Measurements from ENCODE around the gene TMEM107. TPM values are rescaled to one million over a fixed set of nuclear protein-coding genes. Genes with fewer than 3 reads are reported as not detected.

Gene TMEM107
- total RNA-seq, 2 donors from 2014 or later: 26.2 to 27.7 TPM

- H3K27ac Mint-ChIP-seq: no peak overlapping the region
- WGBS, 2 experiments (ENCODE audit: insufficient coverage in 1 of 2, insufficient read length in 1 of 2): 85 to 94% methylated on average over 8 of the region's 13 CpGs
- H3K4me3 ChIP-seq (ENCODE audit: low read length): no peak overlapping the region
- peaks cover 38% of the 10 kb centered on the region for H3K36me3 Mint-ChIP-seq (ENCODE audit: low read depth)
- no peak overlapping the region for H3K27ac ChIP-seq (ENCODE audit: low read depth, low read length)
- peaks cover 53% of the 10 kb centered on the region for H3K36me3 ChIP-seq (ENCODE audit: control insufficient read depth, insufficient read depth, low read length)
- no peak overlapping the region for H3K9ac ChIP-seq (ENCODE audit: extremely low read depth, low read length, poor library complexity, severe bottlenecking)
- no peaks in the 10 kb centered on the region for H3K9me3 Mint-ChIP-seq
- H3K4me3 Mint-ChIP-seq: no peak overlapping the region
- H3K27me3 ChIP-seq (ENCODE audit: control insufficient read depth, insufficient read depth, low read length, poor library complexity, severe bottlenecking): no peaks in the 10 kb centered on the region
- peaks cover 10% of the 10 kb centered on the region for H3K4me1 Mint-ChIP-seq
- H3K4me1 ChIP-seq (ENCODE audit: control insufficient read depth, insufficient read depth, low read length): no peaks in the 10 kb centered on the region
- no peaks in the 10 kb centered on the region for H3K9me3 ChIP-seq (ENCODE audit: control insufficient read depth, low read length)
- no peak for DNase-seq
- no peak for TF ChIP-seq CTCF (conservative IDR thresholded peaks at IDR 0.05)
- H3K27me3 Mint-ChIP-seq (ENCODE audit: insufficient read depth): no peaks in the 10 kb centered on the region
Observed at GRCh38 chr17:8148560-8148959, 27.6 kb downstream of the TMEM107 start.

- peaks cover 53% of the 10 kb centered on the region for H3K36me3 ChIP-seq (ENCODE audit: control insufficient read depth, insufficient read depth, low read length)
- Mint-ChIP-seq H3K36me3 (ENCODE audit: low read depth) (peaks cover 41% of the 10 kb centered on the region), H3K9me3 (no peaks in the 10 kb centered on the region), H3K4me1 (peaks cover 4% of the 10 kb centered on the region), H3K27ac (no peak overlapping the region), H3K27me3 (ENCODE audit: insufficient read depth) (no peaks in the 10 kb centered on the region), H3K4me3 (no peak overlapping the region)
- no peak overlapping the region for H3K4me3 ChIP-seq (ENCODE audit: low read length)
- no peak overlapping the region for H3K9ac ChIP-seq (ENCODE audit: extremely low read depth, low read length, poor library complexity, severe bottlenecking)
- TF ChIP-seq CTCF (conservative IDR thresholded peaks at IDR 0.05): no peak
- H3K4me1 ChIP-seq (ENCODE audit: control insufficient read depth, insufficient read depth, low read length): no peaks in the 10 kb centered on the region
- H3K9me3 ChIP-seq (ENCODE audit: control insufficient read depth, low read length): no peaks in the 10 kb centered on the region
- no peak overlapping the region for H3K27ac ChIP-seq (ENCODE audit: low read depth, low read length)
- H3K27me3 ChIP-seq (ENCODE audit: control insufficient read depth, insufficient read depth, low read length, poor library complexity, severe bottlenecking): no peaks in the 10 kb centered on the region
- no peak for DNase-seq
- WGBS, 2 experiments (ENCODE audit: insufficient coverage in 1 of 2, insufficient read length in 1 of 2): 91 to 92% methylated on average over 12 to 13 of the region's 13 CpGs
Observed at GRCh38 chr17:8147805-8148404, 28.3 kb downstream of the TMEM107 start.

DNA sequence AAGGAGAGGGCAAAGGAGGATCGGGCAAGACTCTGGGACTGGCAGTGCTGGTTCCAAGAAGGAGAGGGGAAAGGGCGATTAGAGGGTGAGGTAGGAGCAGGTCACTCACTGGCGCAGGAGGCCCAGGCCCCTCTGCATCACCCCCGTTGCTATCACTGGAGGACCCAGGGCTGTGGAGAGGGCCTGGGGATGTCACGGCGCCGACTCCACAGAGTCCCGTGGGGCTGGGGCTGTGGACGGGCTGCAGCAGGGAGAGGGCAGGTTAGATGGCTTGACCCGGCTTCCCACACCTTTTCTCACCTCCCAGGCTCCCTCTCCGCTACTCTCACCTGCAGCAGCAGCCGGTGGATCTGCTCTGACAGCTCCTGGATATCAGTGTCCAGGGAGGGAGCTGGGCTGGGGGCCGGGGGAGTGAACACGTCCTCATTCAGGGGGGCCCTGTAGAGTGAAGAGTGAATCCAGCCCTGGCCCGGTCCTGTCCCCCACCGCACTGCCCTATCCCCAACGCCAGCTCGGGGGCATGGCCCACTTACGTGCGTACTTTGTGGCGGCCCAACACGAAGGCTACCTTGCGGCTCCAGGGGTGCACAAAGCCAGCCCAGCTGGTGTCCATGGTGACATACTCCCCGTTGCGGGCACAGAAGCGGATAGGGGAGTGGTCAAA lies 28.9 kb downstream of the TMEM107 start:
- Mint-ChIP-seq H3K9me3 (no peaks in the 10 kb centered on the region), H3K36me3 (ENCODE audit: low read depth) (peaks cover 48% of the 10 kb centered on the region), H3K27me3 (ENCODE audit: insufficient read depth) (no peaks in the 10 kb centered on the region), H3K4me1 (peaks cover 4% of the 10 kb centered on the region), H3K27ac (peak overlapping the region; percentile 21), H3K4me3 (no peak overlapping the region)
- no peak for DNase-seq
- 93% methylated on average over 12 to 25 of the region's 26 CpGs for WGBS, 2 experiments (ENCODE audit: insufficient coverage in 1 of 2, insufficient read length in 1 of 2)
- no peak overlapping the region for H3K4me3 ChIP-seq (ENCODE audit: low read length)
- peaks cover 60% of the 10 kb centered on the region for H3K36me3 ChIP-seq (ENCODE audit: control insufficient read depth, insufficient read depth, low read length)
- H3K9me3 ChIP-seq (ENCODE audit: control insufficient read depth, low read length): no peaks in the 10 kb centered on the region
- no peaks in the 10 kb centered on the region for H3K27me3 ChIP-seq (ENCODE audit: control insufficient read depth, insufficient read depth, low read length, poor library complexity, severe bottlenecking)
- no peak for TF ChIP-seq CTCF (conservative IDR thresholded peaks at IDR 0.05)
- H3K9ac ChIP-seq (ENCODE audit: extremely low read depth, low read length, poor library complexity, severe bottlenecking): no peak overlapping the region
- H3K4me1 ChIP-seq (ENCODE audit: control insufficient read depth, insufficient read depth, low read length): no peaks in the 10 kb centered on the region
- H3K27ac ChIP-seq (ENCODE audit: low read depth, low read length): no peak overlapping the region

Data from endodermal cell (in vitro differentiated cells).